Skin of body (tissue), 2 donors: ENCODE measurements around the gene GPR68. TPM values are rescaled to one million over a fixed set of nuclear protein-coding genes. Genes with fewer than 3 reads are reported as not detected.
A peak's percentile ranks its signal among the peaks of the same experiment; 100 is the strongest.
"Not testable (repeated sequence)": the region's sequence is repeated elsewhere in the genome, so short reads cannot be mapped to it uniquely, and the experiment has no call there.

Experiments
- DNase-seq: peaks from one replicate; lab custom pipeline; 2025; lab: John Stamatoyannopoulos, UW
- total RNA-seq: library from RNA; depleted of rRNA; stranded (reverse); fragments of >200 nt; gene quantifications from one replicate; pipeline ENCODE4 v1.2.3, GENCODE V29; 2014

Gene GPR68
- total RNA-seq, 1 donor from 2014 or later = 2.0 TPM

- DNase-seq = no peak
Measured at GRCh38 chr14:91273273-91273884, 28.9 kb upstream of the GPR68 start.

- no peak for DNase-seq
Measured at GRCh38 chr14:91272341-91273272, 28.1 kb upstream of the GPR68 start.

GRCh38 chr14:91271639-91272038 lies 27.1 kb upstream of the GPR68 start:
- DNase-seq = no peak

GRCh38 chr14:91270619-91271018 lies 26.1 kb upstream of the GPR68 start:
- DNase-seq = no peak

GRCh38 chr14:91270188-91270587 lies 25.7 kb upstream of the GPR68 start:
- no peak for DNase-seq

GRCh38 chr14:91269076-91269991 lies 24.8 kb upstream of the GPR68 start:
- no peak for DNase-seq

- no peak for DNase-seq
Measured at GRCh38 chr14:91267965-91268437, 23.5 kb upstream of the GPR68 start.

GRCh38 chr14:91266276-91266675 lies 21.8 kb upstream of the GPR68 start:
- DNase-seq = not testable (repeated sequence)

GRCh38 chr14:91265404-91265803 lies 20.9 kb upstream of the GPR68 start:
- no peak for DNase-seq

- no peak for DNase-seq
Measured at GRCh38 chr14:91264151-91265150, 19.9 kb upstream of the GPR68 start.

GRCh38 chr14:91263329-91263728 lies 18.8 kb upstream of the GPR68 start:
- DNase-seq = no peak

GRCh38 chr14:91261986-91262549 lies 17.6 kb upstream of the GPR68 start:
- no peak for DNase-seq

- no peak for DNase-seq
Measured at GRCh38 chr14:91261115-91261514, 16.6 kb upstream of the GPR68 start.

GRCh38 chr14:91258876-91259275 lies 14.4 kb upstream of the GPR68 start:
- no peak for DNase-seq

- DNase-seq = peak; percentile 17
Measured at GRCh38 chr14:91258011-91258618, 13.6 kb upstream of the GPR68 start.

- DNase-seq = no peak
Measured at GRCh38 chr14:91257328-91258010, 13.0 kb upstream of the GPR68 start.

- no peak for DNase-seq
Measured at GRCh38 chr14:91256661-91257060, 12.2 kb upstream of the GPR68 start.

GRCh38 chr14:91255026-91255695 lies 10.7 kb upstream of the GPR68 start:
- DNase-seq = peak; percentile 69
